Upper lobe of left lung (tissue), 4 donors: ENCODE data around the gene MYO1F.
"Not testable (repeated sequence)": the region's sequence is repeated elsewhere in the genome, so short reads cannot be mapped to it uniquely, and the experiment has no call there.

Experiments
- CTCF ChIP-seq, 6 experiments: fragments of 450-650 bp in 4 of 6; fragments of 200-600 bp in 2 of 6; sonication (generic) in 2 of 6; IDR thresholded peaks; one replicate each; pipeline ENCODE4 v1.5.1; 2016 to 2019; ENCODE audit warnings: antibody characterized with exemption in 6 of 6
- EP300 ChIP-seq, 4 donors: sonication (generic); formaldehyde crosslinking; IDR thresholded peaks; one replicate each; pipeline ENCODE4 v1.5.1; 2017; ENCODE audit warnings: antibody characterized with exemption in 4 of 4, control low read depth in 2 of 4
- POLR2A ChIP-seq, 4 donors: fragments of 450-650 bp; IDR thresholded peaks; one replicate each; pipeline ENCODE4 v1.5.1; 2016 to 2017; ENCODE audit warnings: antibody characterized with exemption in 4 of 4, mild to moderate bottlenecking in 2 of 4
- POLR2AphosphoS5 ChIP-seq, 2 donors: sonication (generic); formaldehyde crosslinking; IDR thresholded peaks; one replicate each; pipeline ENCODE4 v1.5.1; 2017; ENCODE audit warnings: antibody characterized with exemption in 2 of 2

GRCh38 chr19:8617325-8617724 lies 40.1 kb upstream of the MYO1F start:
- TF ChIP-seq CTCF, POLR2AphosphoS5, POLR2A, EP300 (IDR thresholded peaks at IDR 0.05): not testable (repeated sequence)
